Gastroesophageal sphincter (tissue), 4 donors: ENCODE results near the gene RHBDD3. TPM values are rescaled to one million over a fixed set of nuclear protein-coding genes. Genes with fewer than 3 reads are reported as not detected.

Experiments
- ATAC-seq: fragments of 150-250 bp; one replicate; pipeline ENCODE4 v1.9.1; 2016; ENCODE audit warnings: mild to moderate bottlenecking, moderate library complexity
- H3K27ac ChIP-seq, 4 donors: fragments of 200-600 bp; sonication (generic) in 3 of 4; 1 replicate in 3 of 4; 2 replicates in 1 of 4; pipeline ENCODE4 v1.5.1; 2016 to 2019
- H3K27me3 ChIP-seq: fragments of 200-600 bp; sonication (generic); one replicate; pipeline ENCODE4 v1.5.1; 2019
- H3K36me3 ChIP-seq, 2 donors: fragments of 200-600 bp; sonication (generic); one replicate each; pipeline ENCODE4 v1.5.1; 2019; ENCODE audit warnings: control low read depth in 1 of 2
- H3K4me1 ChIP-seq, 3 donors: fragments of 200-600 bp; sonication (generic); 1 replicate in 2 of 3; 2 replicates in 1 of 3; pipeline ENCODE4 v1.5.1; 2016 to 2019; ENCODE audit warnings: control low read depth in 2 of 3
- H3K4me3 ChIP-seq, 2 donors: fragments of 200-600 bp; sonication (generic); one replicate each; pipeline ENCODE4 v1.5.1; 2019; ENCODE audit warnings: mild to moderate bottlenecking in 1 of 2, moderate library complexity in 1 of 2
- H3K9me3 ChIP-seq, 3 donors: fragments of 200-600 bp; sonication (generic); one replicate each; pipeline ENCODE4 v1.5.1; 2017 to 2019; ENCODE audit warnings: control low read depth in 2 of 3
- CTCF ChIP-seq, 4 experiments: fragments of 200-600 bp in 2 of 4; fragments of 450-650 bp in 2 of 4; sonication (generic) in 1 of 4; IDR thresholded peaks; one replicate each; pipeline ENCODE4 v1.5.1; 2017 to 2019; ENCODE audit warnings: antibody characterized with exemption in 4 of 4, mild to moderate bottlenecking in 2 of 4, moderate library complexity in 2 of 4
- EP300 ChIP-seq: sonication (generic); formaldehyde crosslinking; IDR thresholded peaks from one replicate; pipeline ENCODE4 v1.6.1; 2017; ENCODE audit warnings: antibody characterized with exemption, mild to moderate bottlenecking
- POLR2A ChIP-seq, 2 donors: fragments of 450-650 bp; IDR thresholded peaks; one replicate each; pipeline ENCODE4 v1.6.1; 2017; ENCODE audit warnings: antibody characterized with exemption in 2 of 2, mild to moderate bottlenecking in 2 of 2, moderate library complexity in 1 of 2
- POLR2AphosphoS5 ChIP-seq: sonication (generic); formaldehyde crosslinking; IDR thresholded peaks from one replicate; pipeline ENCODE4 v1.6.1; 2017; ENCODE audit warnings: antibody characterized with exemption
- WGBS, 2 donors: methylation state at CpG; one replicate each; pipeline ENCODE4 v1.1.5; 2018; ENCODE audit warnings: low coverage in 1 of 2; 5-methylcytosine and 5-hydroxymethylcytosine counted together
- total RNA-seq, 4 donors: library from RNA; depleted of rRNA; stranded (reverse); fragments of >200 nt; gene quantifications; one replicate each; pipeline ENCODE4 v1.1.0, GENCODE V29; 2016

The RHBDD3 gene
- total RNA-seq, 4 donors from 2014 or later, result 7.2 to 27.7 (median 19.6) TPM

GRCh38 chr22:29260031-29260560, 7.7 kb downstream of the RHBDD3 start:
- no CpG with 5 or more reads among the region's 13 CpGs for WGBS, 2 donors
- no peak overlapping the region for H3K27ac ChIP-seq
- H3K4me3 ChIP-seq, result no peak overlapping the region
- peaks cover 0 to 49% of the 10 kb centered on the region in 2 donors for H3K36me3 ChIP-seq
- no peak for ATAC-seq
- H3K4me1 ChIP-seq, result no peaks in the 10 kb centered on the region
- no peak for TF ChIP-seq POLR2AphosphoS5
- no peak for TF ChIP-seq POLR2A (IDR thresholded peaks at IDR 0.05)
- no peak for TF ChIP-seq CTCF (IDR thresholded peaks at IDR 0.05)
- TF ChIP-seq EP300, result no peak
- no peaks in the 10 kb centered on the region for H3K27me3 ChIP-seq
- no peaks in the 10 kb centered on the region for H3K9me3 ChIP-seq

GRCh38 chr22:29259253-29259899, 8.4 kb downstream of the RHBDD3 start:
- H3K27me3 ChIP-seq, result no peaks in the 10 kb centered on the region
- no peak for ATAC-seq
- H3K4me3 ChIP-seq, result no peak overlapping the region
- H3K27ac ChIP-seq, result no peak overlapping the region
- 33 to 67% methylated on average over 1 to 2 of the region's 11 CpGs for WGBS, 2 donors
- TF ChIP-seq EP300, result no peak
- TF ChIP-seq POLR2AphosphoS5, result no peak
- TF ChIP-seq POLR2A (IDR thresholded peaks at IDR 0.05), result no peak
- TF ChIP-seq CTCF (IDR thresholded peaks at IDR 0.05), result no peak
- H3K9me3 ChIP-seq, result no peaks in the 10 kb centered on the region
- H3K4me1 ChIP-seq, result no peaks in the 10 kb centered on the region
- H3K36me3 ChIP-seq, result peaks cover 0 to 42% of the 10 kb centered on the region in 2 donors

GRCh38 chr22:29258407-29259252, 9.2 kb downstream of the RHBDD3 start:
- Histone ChIP-seq H3K4me3 (no peak overlapping the region), H3K36me3 (peaks cover 0 to 34% of the 10 kb centered on the region in 2 donors), H3K9me3 (no peaks in the 10 kb centered on the region), H3K27me3 (no peaks in the 10 kb centered on the region), H3K4me1 (no peaks in the 10 kb centered on the region), H3K27ac (no peak overlapping the region)
- 100% methylated on average over 1 of the region's 17 CpGs; no CpG with 5 or more reads in 1 of the 2 donors for WGBS, 2 donors
- ATAC-seq, result no peak
- TF ChIP-seq POLR2A (IDR thresholded peaks at IDR 0.05), result no peak
- no peak for TF ChIP-seq POLR2AphosphoS5
- TF ChIP-seq CTCF (IDR thresholded peaks at IDR 0.05), result no peak
- no peak for TF ChIP-seq EP300

GRCh38 chr22:29257751-29258181, 10.0 kb downstream of the RHBDD3 start:
- ATAC-seq, result no peak
- Histone ChIP-seq H3K9me3 (no peaks in the 10 kb centered on the region), H3K36me3 (peaks cover 0 to 28% of the 10 kb centered on the region in 2 donors), H3K4me1 (no peaks in the 10 kb centered on the region), H3K27me3 (no peaks in the 10 kb centered on the region), H3K4me3 (no peak overlapping the region), H3K27ac (no peak overlapping the region)
- TF ChIP-seq EP300 (no peak), POLR2A (IDR thresholded peaks at IDR 0.05) (no peak), POLR2AphosphoS5 (no peak), CTCF (IDR thresholded peaks at IDR 0.05) (no peak)
- WGBS, 2 donors, result 80 to 100% methylated on average over 1 to 2 of the region's 8 CpGs
